Pericardium fibroblast (primary cell): ENCODE data around the gene RPA1. TPM values are rescaled to one million over a fixed set of nuclear protein-coding genes. Genes with fewer than 3 reads are reported as not detected.

Experiments used
- total RNA-seq: library from RNA; depleted of rRNA; stranded (reverse); fragments of >200 nt; gene quantifications from 2 replicates; pipeline ENCODE4 v1.2.3, GENCODE V29; 2015

The RPA1 gene
- 16.8 and 23.7 TPM in 2 replicates for total RNA-seq

GRCh38 chr17:1829592-1830257, at the start of gene RPA1, which contains the start of gene SMYD4:
RPA1 (plus strand) TSS chr17:1830005; CDS start chr17:1830094, 89 bp downstream.
SMYD4 (minus strand) TSS chr17:1829902; CDS start chr17:1827994, 1,908 bp downstream.

Other genes with a start within 250 kb of the RPA1 start
- gene SLC43A2, start 201.2 kb upstream of the RPA1 start, total RNA-seq: 2.9 and 9.7 TPM in 2 replicates
- gene SCARF1, start 184.3 kb upstream of the RPA1 start, total RNA-seq: under 0.01 and 2.1 TPM in 2 replicates
- 11.3 and 17.4 TPM in 2 replicates for gene RILP, start 180.1 kb upstream of the RPA1 start, total RNA-seq
- gene PRPF8, start 145.1 kb upstream of the RPA1 start, total RNA-seq: 82.6 and 120 TPM in 2 replicates
- gene TLCD2, start 119.6 kb upstream of the RPA1 start, total RNA-seq: 13.2 and 15.3 TPM in 2 replicates
- gene WDR81, start 105.3 kb upstream of the RPA1 start, total RNA-seq: 23.2 and 27.5 TPM in 2 replicates
- gene SERPINF2, start 87.1 kb upstream of the RPA1 start, total RNA-seq: 0.35 and 1.9 TPM in 2 replicates
- 1,032 and 1,366 TPM in 2 replicates for gene SERPINF1, start 67.9 kb upstream of the RPA1 start, total RNA-seq
- gene SMYD4, start 103 bp upstream of the RPA1 start, total RNA-seq: 4.5 and 4.6 TPM in 2 replicates
- 0.58 and 2.9 TPM in 2 replicates for gene RTN4RL1, start 195.3 kb downstream of the RPA1 start, total RNA-seq
- 26.3 and 36.7 TPM in 2 replicates for gene DPH1, start 200.1 kb downstream of the RPA1 start, total RNA-seq
- gene OVCA2, start 212.0 kb downstream of the RPA1 start, total RNA-seq: 47.5 and 59.3 TPM in 2 replicates
- gene HIC1, start 225.1 kb downstream of the RPA1 start, total RNA-seq: 73.4 and 91.3 TPM in 2 replicates